ENCODE results near the gene OGFOD1.

DNA sequence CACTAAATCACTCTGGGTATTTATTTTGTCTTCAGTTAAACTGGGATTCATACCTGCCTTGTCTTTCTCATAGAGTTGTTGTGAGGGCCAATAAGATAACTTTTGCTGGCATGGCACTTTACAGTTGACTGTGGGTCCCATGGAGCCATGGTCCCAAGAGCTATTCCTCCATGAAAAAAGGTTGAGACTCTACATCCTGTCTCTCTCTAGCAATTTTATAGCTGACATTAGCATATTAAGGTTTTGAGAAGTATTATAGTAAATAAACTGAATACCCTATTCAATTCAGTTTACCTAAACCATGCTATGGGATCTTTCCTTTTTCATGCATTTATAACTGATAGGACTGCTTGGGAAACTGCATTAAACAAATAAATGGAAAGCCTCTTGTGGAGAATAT is 17.4 kb downstream of the OGFOD1 start:
- TF ChIP-seq CTCF (IDR thresholded peaks at IDR 0.05) (no peak), EP300 (IDR thresholded peaks at IDR 0.05) (no peak), POLR2AphosphoS5 (IDR thresholded peaks at IDR 0.05) (no peak)
